Measurements from ENCODE around the gene BASP1.
"Not testable (repeated sequence)": the region's sequence is repeated elsewhere in the genome, so short reads cannot be mapped to it uniquely, and the experiment has no call there.

DNA sequence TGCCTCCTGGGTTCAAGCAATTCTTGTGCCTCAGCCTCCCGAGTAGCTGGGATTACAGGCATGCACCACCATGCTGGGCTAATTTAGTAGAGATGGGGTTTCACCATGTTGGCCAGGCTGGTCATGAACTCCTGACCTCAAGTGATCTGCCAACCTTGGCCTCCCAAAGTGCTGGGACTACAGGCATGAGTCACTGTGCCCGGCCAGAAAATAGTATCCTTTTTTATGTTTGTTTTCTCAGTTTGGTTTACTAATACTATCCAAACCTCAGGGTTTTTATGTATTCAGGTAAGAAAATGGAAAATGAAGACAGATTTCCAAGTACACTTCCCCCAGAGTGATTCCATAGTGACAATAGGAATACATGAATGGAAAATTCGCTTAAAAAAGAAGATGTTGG, 101.7 kb downstream of the BASP1 start:
- TF ChIP-seq, protein P1, sequence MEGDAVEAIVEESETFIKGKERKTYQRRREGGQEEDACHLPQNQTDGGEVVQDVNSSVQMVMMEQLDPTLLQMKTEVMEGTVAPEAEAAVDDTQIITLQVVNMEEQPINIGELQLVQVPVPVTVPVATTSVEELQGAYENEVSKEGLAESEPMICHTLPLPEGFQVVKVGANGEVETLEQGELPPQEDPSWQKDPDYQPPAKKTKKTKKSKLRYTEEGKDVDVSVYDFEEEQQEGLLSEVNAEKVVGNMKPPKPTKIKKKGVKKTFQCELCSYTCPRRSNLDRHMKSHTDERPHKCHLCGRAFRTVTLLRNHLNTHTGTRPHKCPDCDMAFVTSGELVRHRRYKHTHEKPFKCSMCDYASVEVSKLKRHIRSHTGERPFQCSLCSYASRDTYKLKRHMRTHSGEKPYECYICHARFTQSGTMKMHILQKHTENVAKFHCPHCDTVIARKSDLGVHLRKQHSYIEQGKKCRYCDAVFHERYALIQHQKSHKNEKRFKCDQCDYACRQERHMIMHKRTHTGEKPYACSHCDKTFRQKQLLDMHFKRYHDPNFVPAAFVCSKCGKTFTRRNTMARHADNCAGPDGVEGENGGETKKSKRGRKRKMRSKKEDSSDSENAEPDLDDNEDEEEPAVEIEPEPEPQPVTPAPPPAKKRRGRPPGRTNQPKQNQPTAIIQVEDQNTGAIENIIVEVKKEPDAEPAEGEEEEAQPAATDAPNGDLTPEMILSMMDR (conservative IDR thresholded peaks at IDR 0.05): not testable (repeated sequence)
- not testable (repeated sequence) for TF ChIP-seq ZFX (IDR thresholded peaks at IDR 0.05)

All from C4-2B (cell line).